GM12891 (cell line): ENCODE results near the gene FLVCR1.

Experiments
- POLR2A ChIP-seq: IDR thresholded peaks from 2 replicates; pipeline ENCODE4 v1.6.1; 2011; ENCODE audit warnings: low read depth, low read length, control low read depth
- POLR2AphosphoS5 ChIP-seq: IDR thresholded peaks from 2 replicates; pipeline ENCODE4 v1.6.1; 2011; ENCODE audit warnings: low read depth, low read length, control low read depth
- POU2F2 ChIP-seq: IDR thresholded peaks from 2 replicates; pipeline ENCODE4 v1.6.1; 2011; ENCODE audit warnings: low read depth, mild to moderate bottlenecking, control low read depth, low read length, moderate library complexity
- TAF1 ChIP-seq: IDR thresholded peaks from 2 replicates; pipeline ENCODE4 v1.6.1; 2011; ENCODE audit warnings: low read depth, low read length, control low read depth

DNA sequence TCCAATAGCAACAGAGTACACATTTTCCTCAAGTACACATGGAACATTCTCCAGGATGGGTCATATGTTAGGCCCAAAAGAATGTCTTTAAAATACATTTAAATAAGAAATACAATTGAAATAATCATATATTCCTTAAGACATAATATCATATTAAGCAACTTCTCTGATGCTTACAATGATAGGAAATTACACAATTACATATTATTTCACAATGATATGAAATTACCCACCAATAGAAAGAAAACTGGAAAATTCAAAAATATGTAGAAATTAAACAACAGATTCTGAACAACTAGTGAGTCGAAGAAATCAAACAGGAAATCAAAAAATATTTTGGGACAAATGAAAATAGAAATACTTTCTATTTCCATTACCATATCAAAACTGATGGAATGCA lies 45.6 kb downstream of the FLVCR1 start:
- TF ChIP-seq POLR2A (no peak), POLR2AphosphoS5 (no peak), TAF1 (no peak), POU2F2 (no peak)
